ENCODE results near the gene GDI1.

Gene GDI1

GRCh38 chrX:154439841-154440240 is 2.9 kb downstream of the GDI1 start:
- DNase-seq = no peak

GRCh38 chrX:154440623-154441357 is 3.8 kb downstream of the GDI1 start:
- DNase-seq = no peak

- no peak for DNase-seq
Observed at GRCh38 chrX:154441564-154441963, 4.6 kb downstream of the GDI1 start.

GRCh38 chrX:154441984-154442707 is 5.2 kb downstream of the GDI1 start:
- DNase-seq = peak; percentile 62

- DNase-seq = peak; percentile 55
Observed at GRCh38 chrX:154443479-154443910, 6.5 kb downstream of the GDI1 start.

GRCh38 chrX:154443992-154444754 is 7.2 kb downstream of the GDI1 start, which contains the start of gene FAM50A:
Gene FAM50A (plus strand): TSS chrX:154444141. CDS start chrX:154444236, 95 bp downstream.
- DNase-seq = peak; percentile 87

- DNase-seq = no peak
Observed at GRCh38 chrX:154444755-154445246, 7.8 kb downstream of the GDI1 start.

GRCh38 chrX:154445776-154446175 is 8.8 kb downstream of the GDI1 start:
- no peak for DNase-seq

GRCh38 chrX:154446430-154446829 is 9.5 kb downstream of the GDI1 start:
- no peak for DNase-seq

- no peak for DNase-seq
Observed at GRCh38 chrX:154448484-154448883, 11.5 kb downstream of the GDI1 start.

GRCh38 chrX:154449618-154450017 is 12.7 kb downstream of the GDI1 start:
- DNase-seq = no peak

- no peak for DNase-seq
Observed at GRCh38 chrX:154450312-154450711, 13.4 kb downstream of the GDI1 start.

- no peak for DNase-seq
Observed at GRCh38 chrX:154452823-154453222, 15.9 kb downstream of the GDI1 start.

- peak; percentile 84 for DNase-seq
Observed at GRCh38 chrX:154457491-154458115, 20.6 kb downstream of the GDI1 start.

- DNase-seq = peak; percentile 79
Observed at GRCh38 chrX:154458116-154458953, 21.4 kb downstream of the GDI1 start, which contains the start of gene PLXNA3. Gene PLXNA3 (plus strand): TSS chrX:154458281. CDS start chrX:154460184, 1,903 bp downstream.

- DNase-seq = peak; percentile 52
Observed at GRCh38 chrX:154458954-154459778, 22.2 kb downstream of the GDI1 start.

GRCh38 chrX:154459832-154460231 is 22.9 kb downstream of the GDI1 start:
- no peak for DNase-seq

- DNase-seq = no peak
Observed at GRCh38 chrX:154460326-154460725, 23.4 kb downstream of the GDI1 start.

GRCh38 chrX:154462396-154462795 is 25.4 kb downstream of the GDI1 start:
- DNase-seq = no peak

- no peak for DNase-seq
Observed at GRCh38 chrX:154463611-154464220, 26.8 kb downstream of the GDI1 start.
